ENCODE results near the gene PSMG3.

DNA sequence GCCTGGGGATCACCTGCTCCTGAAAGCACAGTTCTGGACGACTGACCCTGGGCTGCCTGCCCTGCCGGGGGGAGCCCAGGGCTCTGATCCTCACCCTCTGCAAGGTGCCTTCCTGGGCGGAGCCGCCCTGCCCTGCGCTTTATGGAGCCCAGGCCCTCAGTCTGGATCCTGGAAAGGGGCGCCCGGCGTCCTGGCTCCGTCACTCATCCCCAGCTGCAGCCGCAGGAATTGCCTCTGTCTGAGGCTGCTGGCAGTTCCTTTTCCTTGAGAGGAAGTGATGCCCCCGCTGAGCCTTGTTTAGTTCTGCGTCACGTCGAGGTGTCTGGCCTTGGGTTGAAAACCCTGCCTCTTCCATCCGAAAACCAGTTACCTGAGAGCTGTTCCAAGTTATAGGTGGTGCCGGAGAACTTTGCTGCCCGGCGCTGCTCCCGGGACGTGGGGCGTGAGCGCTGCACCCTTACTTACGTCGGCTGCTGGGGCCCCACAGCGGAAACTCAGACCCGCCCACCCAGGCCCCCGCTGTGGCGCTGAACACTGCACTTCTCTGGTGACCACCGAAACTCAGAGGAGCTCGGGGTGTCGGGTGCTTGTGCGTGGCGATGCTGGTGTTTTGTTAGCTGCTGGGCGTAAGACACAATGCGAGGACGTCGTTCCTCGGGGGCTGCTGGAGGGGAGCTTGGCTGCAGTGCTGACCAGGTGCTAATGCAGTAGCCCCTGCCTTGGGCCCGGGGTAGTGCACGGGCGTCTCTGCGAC lies 34.0 kb downstream of the PSMG3 start:
- no peak for TF ChIP-seq CTCF (IDR thresholded peaks at IDR 0.05)
- TF ChIP-seq EZH2 (IDR thresholded peaks at IDR 0.05), result no peak

Data from neural progenitor cell (in vitro differentiated cells).